ENCODE results near the gene APBB1.

Gene APBB1

DNA sequence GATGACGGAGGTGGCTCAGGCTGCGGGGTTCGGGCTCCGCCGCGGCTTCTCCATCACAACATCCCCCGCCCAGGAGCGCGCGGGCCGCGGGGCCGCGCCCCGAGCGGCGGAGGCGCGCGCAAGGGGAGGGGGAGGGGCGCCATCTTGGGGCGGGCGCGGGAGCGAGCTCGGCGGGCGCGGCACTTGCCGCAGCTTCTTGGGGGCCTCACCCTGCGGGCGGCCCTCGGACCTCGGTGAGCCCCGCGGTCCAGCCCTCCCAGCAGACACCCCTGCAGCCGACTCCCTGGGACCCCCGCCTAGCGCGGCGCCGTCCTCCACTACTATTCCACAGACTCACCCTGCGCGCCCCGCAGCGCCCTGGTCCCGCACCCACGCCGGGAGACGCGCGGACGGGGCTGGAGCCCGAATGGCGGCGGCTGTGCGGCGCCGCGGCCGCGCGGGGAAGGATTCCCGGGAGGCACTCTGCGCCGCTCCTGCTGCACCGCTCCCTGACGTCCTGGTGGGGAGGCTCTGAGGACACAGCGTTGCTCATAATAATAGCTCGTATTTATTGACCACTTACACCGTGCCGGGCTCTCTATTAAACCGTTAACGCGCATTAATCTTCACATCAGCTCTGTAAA, at the start of gene APBB1:
TSS of gene APBB1 (minus strand) at position 86 of the 623 bp plus-strand sequence. CDS start 7,747 bp downstream, outside the sequence.
- peak; percentile 35 for DNase-seq (ENCODE audit: low read depth, low spot score)

DNA sequence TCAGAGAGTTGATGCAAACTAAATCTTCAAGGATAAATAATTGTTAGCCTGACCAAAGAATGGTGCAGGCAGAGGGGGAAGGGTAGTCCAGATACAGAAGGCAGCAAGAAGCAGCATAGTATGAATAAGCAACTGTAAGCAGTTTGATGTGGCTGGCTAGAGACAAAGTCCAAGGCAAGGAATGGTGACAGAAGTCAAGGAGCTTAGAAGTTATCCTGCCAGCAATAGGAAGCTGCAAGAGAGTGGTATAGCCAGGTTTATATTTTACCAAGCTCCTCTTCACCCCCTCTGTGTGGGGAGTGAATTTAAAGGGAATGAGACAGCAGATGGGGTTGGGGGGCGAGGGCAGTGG, 40.2 kb upstream of the APBB1 start:
- DNase-seq (ENCODE audit: low read depth, low spot score) = no peak

DNA sequence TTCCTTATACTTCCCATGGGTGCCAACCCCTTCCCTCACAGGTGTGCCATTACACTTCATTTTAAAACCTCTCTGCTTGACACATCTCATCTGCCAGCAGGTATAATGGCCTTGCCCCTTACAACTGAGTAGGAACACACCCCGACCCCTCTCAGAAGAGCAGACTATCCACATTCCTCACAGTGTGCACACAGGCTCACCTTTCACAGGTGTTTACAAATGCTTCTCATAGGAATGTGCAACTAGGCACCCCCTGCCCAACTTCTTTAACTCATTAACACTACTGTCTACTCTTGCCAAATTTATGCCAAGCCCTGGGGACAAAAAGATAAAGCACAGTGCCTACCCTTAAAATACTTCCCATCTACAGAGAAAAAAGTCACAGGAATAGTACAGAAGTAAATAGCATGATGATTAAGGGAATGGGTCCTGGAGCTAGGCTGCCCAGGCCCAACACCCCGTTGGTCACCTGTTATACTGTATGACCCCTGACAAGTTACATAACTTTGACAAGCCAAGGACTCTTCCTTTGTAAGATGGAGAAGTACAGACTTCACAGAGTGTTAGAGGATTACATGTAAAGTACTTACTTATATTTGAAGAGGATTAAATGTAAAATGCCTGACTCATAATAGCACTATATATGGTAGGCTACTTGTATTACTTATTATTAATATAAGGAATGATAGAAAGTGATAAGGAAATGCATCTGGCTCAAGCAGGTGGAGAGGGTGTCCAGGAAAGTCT, 39.6 kb upstream of the APBB1 start:
- no peak for DNase-seq (ENCODE audit: low read depth, low spot score)

DNA sequence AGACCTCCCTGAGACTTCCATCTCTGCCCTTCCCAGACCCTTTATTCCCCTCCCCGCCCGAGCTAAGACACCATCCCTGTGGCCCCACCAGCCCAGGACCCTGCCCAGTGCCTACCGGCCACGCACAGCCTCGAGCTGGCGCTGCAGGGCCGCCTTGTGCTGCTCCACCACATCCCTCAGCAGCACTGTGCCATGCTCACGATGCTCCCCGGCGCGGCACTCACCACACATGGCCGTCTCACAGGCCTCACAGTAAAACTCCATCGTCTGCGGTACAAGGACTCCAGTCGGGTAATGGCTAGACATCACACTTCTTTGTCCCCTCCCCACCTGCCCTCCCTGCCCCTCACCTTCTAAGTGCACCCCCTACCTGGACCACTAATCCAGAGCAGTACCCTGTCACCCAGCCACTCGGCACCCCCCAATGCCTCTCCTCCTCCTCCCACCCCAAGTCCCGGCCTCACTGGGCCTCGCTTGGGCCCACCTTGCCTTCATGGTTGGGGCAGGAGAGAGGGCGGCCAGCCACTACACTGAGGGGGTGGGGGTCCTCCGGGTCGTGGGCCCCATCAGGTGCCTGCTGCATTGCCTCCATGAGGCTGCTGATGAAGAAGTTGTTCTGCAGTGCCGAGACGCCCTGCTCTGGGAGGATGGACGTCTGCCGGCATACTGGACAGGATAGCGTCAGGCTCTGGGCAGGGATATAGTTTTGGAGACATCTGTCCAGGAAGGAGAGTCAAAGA, 38.9 kb upstream of the APBB1 start:
- no peak for DNase-seq (ENCODE audit: low read depth, low spot score)

DNA sequence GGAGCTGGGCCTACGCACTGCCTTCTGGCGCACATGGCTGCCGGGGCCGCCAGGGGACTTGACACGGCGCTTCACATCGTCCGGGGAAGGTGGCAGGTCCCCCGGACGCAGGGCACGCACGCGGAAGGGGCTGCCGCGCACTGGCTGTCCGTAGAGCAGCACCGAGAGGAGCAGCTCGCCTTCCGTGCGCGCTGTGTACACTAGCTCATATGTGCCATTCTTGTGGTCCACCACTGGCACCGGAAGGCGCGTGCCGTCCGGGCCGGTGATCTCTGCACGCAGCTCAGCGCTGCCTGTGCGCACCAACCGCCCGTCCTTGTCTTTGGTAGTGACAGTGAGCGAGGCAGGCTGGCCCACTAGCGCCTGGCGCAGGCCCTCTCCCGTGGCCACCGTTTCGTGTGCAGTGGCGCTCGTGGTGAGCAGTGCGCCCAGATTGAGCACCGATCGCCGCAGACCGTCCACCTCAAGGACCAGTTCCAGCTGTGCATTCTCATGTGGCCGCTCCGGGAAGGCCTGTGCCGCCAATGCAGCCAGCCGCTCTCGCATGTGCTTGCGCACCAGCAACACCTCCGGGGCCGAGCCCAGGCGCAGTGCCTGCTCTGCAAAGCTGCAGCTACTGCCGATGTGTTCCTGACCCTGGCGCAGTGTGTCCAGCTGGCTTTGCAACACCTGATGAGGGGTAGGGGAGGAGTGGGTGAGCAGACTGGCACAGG, 37.6 kb upstream of the APBB1 start:
- no peak for DNase-seq (ENCODE audit: low read depth, low spot score)

DNA sequence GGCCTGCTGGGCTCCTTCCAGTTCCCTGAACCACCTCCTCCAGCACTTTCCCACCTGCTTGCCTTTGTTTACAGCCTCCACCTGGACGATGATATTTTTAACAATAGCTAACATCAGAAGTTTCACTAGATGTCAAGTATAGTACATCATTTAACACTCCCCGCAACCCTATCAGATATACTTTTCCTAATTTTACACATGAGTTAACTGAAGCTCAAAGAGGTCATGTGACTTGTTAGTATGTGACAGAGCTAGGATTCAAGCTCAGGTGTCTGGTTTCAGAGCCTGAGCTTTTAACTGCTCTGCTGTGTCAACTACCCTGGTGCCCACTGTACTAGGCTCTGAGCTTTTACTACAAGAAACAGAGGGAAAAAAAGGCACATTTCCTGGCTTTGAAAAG, 36.2 kb upstream of the APBB1 start:
- no peak for DNase-seq (ENCODE audit: low read depth, low spot score)

DNA sequence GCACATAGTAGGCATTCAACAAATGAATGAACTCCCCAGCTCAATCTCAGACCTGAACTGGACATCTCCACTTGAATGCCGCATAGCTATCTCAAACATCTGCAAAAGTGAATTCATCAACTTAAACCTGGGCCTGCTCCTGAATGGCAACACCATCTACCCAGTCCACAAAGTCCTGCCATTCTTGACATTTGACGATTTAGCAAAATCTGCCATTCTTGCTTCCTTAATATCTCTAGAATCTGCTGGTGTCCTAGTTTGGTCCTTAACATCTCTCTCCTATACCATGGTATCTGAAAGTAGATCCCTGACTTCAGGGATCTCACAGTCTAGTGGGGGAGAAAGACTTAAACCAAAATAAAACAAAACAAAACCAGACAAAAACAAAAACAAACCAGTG, 34.3 kb upstream of the APBB1 start:
- DNase-seq (ENCODE audit: low read depth, low spot score) = no peak

DNA sequence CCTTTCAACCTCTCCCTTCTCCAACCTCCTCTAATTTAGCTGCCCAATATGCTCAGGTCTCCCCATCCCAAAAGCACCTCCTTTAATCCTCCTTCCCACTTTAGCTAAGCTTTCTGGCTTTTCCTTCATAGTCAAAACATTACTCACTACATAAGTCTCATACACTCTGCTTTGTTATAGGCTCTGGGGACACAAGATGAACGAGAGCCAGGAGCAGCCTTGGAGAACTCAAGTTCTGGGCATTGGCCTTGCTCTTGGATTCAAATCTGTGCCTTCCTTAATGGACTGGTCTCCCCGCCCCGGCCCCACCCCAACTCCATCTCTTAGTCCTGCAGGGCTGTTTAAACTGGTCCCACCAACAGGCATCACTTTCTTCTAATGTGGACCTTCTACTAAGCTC, 33.3 kb upstream of the APBB1 start:
- no peak for DNase-seq (ENCODE audit: low read depth, low spot score)

DNA sequence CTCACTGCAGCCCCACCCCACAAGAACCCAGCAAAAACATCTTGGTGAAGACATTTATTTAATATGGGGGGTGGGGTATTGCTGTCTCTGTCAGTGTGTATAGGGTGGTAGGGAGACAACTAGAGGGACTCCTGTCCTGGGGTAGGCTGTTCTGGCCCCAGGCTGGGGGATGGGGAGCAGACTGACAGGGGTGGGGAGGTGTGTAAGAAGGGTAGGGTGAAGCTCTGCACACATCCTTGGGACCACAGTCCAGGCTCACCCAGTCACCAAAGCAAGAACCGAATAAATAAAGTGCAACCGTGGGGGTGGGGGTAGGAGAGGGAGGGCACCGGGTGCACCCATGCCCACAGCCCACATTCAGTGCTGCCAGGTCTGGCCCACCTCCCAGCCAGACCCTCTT, 29.7 kb upstream of the APBB1 start:
- DNase-seq (ENCODE audit: low read depth, low spot score) = no peak

DNA sequence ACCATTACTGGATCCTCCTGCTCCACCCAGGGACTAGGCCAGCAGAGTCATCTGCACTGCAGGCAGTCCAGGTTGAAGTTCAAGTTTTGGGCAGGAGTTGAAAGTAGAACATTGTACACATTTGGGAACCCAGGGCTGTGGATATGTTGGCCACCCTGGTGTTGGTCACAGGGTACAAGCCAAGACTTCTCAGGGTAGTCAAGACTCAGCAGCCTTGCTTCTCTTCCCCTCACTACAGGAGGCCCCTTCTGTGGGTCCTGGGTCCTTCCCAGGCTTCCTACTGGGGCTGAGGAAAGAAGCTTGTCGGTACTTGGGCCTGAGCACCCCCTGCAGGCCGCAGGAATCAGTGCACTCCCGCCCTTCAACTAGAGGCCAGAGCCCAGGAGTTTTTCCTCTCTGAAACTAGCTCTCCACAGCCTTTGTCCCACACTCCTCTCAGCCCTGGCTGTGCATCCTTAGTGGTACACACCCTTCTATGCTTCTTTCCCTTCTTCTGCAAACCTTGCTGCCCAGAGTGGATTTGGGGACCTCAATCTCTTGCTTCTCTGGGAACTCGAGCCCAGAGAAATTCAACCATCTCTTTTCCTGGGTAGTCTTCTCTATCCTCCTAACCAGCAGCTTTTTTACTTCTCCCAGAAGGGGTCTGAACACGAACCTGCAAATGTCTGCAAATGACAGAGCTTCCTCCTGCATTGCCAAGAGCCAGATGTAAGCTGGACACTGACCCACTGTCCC, 24.5 kb upstream of the APBB1 start:
- DNase-seq (ENCODE audit: low read depth, low spot score) = no peak

DNA sequence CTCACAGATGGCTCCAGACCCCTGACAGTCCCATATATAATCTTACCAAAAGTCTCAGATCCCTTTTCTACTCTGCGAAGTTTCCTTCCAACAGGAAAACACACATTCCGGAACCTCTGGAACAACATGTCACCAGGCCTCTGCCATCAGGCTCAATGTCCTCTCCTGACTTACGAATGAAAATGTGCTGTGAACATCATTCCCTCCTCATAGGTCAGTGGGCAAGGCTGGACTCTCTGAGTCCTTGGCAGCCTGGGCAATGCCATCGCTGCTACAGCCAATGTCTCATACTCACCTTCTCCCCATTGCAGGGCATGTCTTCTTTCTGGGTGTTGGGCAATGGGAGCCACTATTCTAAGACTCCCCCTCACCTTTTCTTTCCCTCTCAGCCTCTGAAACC, 23.5 kb upstream of the APBB1 start:
- no peak for DNase-seq (ENCODE audit: low read depth, low spot score)

DNA sequence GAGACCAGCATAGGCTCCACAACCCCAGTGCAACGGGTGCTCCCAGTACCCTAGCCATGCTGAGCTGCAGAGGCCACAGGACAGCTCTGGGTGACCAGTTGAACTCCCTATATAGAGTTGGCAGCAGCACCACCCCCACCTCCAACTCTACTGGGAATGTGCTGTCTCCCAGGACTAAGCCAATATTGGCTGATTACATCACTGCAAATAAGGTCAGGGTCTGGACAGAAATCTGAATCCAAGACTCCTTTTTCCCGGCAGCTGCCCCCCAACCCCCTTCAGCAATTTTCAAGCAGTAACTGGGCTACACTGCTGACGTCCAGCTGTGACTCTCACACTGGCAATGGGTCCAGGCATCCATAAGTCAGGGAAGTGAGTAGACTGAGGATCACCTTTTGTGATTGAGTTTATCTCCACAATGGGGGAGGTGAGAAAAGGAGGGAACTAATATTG, 22.0 kb upstream of the APBB1 start, which contains the start of gene HPX:
TSS of gene HPX (minus strand) at position 82 of the 453 bp plus-strand sequence. CDS start at position 58, 24 bp downstream.
- no peak for DNase-seq (ENCODE audit: low read depth, low spot score)

DNA sequence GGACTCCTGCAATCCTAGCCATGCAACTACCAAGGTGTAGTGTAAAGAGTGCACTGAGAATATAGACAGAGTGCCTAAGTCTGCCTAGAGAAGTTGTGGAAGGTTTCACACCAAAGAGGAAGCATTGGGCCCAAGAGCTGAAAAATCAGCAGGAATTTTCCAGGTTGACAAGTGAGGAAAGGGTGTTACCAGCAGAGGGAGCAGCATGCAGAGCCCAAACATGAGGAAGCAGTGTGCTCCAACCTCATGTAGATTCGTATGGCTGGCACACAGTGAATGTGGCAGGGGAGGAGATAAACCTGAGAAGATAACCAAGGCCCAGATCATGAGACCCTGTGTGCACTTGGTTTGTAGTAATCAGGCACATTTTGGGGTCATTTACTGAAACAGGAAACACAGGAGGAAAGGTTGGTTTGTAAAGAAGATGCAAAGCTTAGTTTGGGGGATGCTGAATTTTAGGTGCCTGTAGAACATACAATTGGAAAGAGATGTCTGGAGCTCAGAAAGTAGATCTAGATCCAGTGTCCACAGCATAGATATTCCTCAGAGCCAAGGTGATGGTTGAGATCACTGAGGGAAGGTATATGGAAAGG, 20.2 kb upstream of the APBB1 start:
- no peak for DNase-seq (ENCODE audit: low read depth, low spot score)

DNA sequence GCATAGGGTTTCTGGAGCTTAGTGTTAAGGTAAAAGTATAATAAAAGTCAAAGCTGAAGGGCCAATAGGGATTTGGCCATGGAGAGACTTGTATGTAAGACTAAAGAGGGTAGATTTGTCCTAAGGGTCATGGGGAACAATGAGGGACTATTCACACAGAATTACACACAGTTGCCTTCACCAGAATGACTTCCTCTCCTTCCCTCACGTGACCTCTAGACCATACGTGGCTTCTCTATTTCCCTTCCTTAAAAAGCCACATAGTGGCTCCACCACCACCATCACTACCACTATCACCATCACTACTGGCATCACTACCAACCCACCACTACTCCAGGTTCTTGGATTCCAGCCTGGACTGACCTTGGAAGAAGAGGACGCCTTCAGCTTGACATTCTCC, 19.1 kb upstream of the APBB1 start:
- no peak for DNase-seq (ENCODE audit: low read depth, low spot score)

DNA sequence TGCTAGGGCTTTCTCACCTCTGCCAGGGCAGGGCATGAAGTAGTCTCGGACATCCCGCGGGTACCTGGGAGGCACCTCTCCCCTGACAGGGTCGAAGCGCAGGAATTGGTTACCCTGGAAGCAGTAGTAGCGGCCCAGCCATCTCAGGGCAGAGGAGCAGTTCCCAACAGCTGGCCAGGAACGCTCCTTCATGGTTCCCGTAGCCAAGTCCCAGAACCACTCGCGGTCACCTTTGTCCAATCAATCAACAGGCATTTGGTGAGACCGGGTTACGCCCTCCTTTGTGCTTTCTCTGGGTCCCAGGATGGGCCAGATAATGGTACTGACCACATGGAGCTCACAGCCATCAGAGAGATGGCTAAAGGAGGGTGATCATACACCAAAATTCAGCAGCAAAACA, 18.5 kb upstream of the APBB1 start:
- no peak for DNase-seq (ENCODE audit: low read depth, low spot score)

DNA sequence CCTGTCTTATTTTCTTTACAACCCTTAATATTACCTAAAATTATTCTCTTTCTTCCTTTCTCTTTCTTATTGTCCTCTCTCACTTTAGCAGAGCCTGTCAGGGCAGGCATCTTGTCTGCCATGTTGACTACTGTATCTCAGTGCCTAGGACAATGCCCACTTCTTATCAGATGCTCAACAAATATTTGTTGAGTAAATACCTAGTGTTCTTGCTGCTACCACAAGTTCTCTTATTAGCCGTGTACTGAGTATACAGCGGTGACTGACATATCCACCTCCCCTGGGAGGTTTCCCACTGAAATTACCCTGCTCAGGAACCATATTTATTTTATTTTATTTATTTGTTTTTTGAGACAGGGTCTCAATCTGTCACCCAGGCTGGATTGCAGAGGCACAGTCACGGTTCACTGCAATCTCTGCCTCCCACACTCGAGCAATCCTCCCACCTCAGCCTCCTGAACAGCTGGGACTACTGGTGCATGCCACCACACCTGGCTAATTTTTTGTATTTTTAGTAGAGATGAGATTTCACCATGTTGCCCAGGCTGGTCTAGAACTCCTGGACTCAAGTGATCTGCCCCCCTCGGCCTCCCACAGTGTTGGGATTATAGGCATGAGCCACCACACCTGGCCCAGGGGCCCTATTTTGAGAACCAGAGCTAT, 15.2 kb upstream of the APBB1 start:
- no peak for DNase-seq (ENCODE audit: low read depth, low spot score)

DNA sequence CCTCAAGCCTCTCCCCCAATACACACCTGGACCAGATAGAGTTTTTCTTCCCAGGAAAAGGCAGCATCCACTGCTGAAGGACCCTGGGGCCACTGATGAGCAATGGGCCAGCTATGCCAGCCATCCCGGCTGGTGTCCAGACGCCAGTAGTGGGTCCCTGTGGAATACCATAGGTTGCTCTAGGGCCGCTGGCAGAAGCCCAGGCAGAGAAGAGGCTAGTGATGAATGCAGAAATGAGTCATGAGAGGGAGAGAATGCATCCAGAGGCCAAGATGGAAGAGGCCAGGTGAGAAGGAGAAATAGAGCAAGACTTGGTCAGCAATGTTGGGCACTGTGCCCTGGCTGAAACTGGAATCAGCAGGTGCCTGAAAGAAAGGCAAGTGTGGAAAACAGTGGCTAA, 13.0 kb upstream of the APBB1 start:
- DNase-seq (ENCODE audit: low read depth, low spot score) = no peak

DNA sequence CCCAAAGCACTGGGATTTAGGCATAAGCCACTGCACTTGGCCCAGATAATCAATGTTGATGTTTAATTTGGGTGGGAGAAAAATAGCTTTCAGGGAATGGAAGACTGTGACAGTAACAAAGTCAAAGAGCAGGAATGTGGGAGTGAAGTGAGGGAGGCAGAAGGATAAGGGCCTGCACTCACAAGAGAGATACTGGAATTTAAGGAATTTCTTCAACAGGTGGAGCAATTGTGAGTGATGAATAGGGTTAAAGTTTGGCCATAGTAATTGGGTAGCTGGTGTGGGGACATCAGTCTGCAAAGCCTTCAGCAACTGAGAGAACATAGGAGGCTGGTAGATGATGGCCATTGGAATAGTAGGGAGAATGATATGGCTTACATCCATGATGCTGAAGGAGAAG, 8.6 kb upstream of the APBB1 start:
- no peak for DNase-seq (ENCODE audit: low read depth, low spot score)

DNA sequence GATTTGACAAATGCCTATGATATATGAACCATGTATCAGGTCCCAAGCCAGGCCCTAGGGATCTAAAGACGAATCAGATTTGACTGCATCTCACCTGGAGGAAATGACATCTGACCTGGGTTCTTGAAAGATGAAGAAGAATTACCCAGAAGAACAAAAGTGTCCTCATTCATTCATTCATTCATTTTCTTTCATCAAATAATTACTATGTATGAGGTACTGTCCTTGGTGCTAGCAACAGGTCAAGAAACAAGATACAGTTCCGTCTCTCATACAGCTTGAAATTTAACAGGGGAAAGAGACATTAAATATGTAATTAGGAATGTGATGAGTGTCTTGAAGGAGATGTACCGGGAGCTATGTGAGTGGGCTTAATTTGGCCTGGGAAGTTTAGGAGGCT, 1.8 kb upstream of the APBB1 start:
- DNase-seq (ENCODE audit: low read depth, low spot score) = no peak

DNA sequence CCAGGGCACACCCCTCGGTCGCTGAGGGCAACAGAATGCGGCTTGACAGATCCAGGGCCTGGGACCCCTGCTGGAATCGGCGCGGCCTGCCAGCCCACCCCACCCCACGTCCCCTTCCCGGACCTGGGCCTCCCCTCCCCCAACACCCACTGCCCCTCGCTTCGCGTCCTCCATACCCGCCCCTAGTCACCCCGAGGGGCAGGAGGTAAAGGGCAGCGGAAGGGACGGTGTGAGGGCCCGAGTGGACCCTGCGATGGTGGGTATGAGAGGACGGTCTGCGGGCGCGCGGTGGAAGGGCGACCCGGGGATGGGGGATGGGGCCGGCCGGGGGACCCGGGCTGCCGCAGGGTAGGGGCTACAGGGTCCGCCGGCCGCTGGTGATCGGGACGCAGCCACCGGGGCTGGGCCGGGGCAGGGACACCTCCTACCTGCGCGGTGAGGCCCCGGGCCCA, 311 bp downstream of the APBB1 start:
- DNase-seq (ENCODE audit: low read depth, low spot score) = no peak
